NCI-H128 (cell line): ENCODE data around the gene RASGRF2.
"Not testable (repeated sequence)": the region's sequence is repeated elsewhere in the genome, so short reads cannot be mapped to it uniquely, and the experiment has no call there.

Source experiments
- DNase-seq: peaks from one replicate; lab custom pipeline; 2025; ENCODE audit not compliant: unreplicated experiment; lab: John Stamatoyannopoulos, UW

The RASGRF2 gene

GRCh38 chr5:81268521-81269196, 308.5 kb downstream of the RASGRF2 start:
- no peak for DNase-seq

- no peak for DNase-seq
Measured at GRCh38 chr5:81269751-81270393, 309.7 kb downstream of the RASGRF2 start.

GRCh38 chr5:81270394-81271027, 310.3 kb downstream of the RASGRF2 start:
- DNase-seq = not testable (repeated sequence)
